KBM-7 (cell line): ENCODE measurements around the gene TCF7L1.
"Not testable (repeated sequence)": the region's sequence is repeated elsewhere in the genome, so short reads cannot be mapped to it uniquely, and the experiment has no call there.

Source experiments
- DNase-seq: peaks from one replicate; pipeline ENCODE4 v3.0.0-alpha.2; 2015
- in situ Hi-C: fragments of 300-500 bp; cut with MboI; formaldehyde crosslinking; loops from 2 replicates; pipeline ENCODE4 v1.14.3; 2020; ENCODE audit warnings: low sequenced_read_pairs, low pct_unique_long_range_greater_than_20kb, mixed read lengths

The TCF7L1 gene

DNA sequence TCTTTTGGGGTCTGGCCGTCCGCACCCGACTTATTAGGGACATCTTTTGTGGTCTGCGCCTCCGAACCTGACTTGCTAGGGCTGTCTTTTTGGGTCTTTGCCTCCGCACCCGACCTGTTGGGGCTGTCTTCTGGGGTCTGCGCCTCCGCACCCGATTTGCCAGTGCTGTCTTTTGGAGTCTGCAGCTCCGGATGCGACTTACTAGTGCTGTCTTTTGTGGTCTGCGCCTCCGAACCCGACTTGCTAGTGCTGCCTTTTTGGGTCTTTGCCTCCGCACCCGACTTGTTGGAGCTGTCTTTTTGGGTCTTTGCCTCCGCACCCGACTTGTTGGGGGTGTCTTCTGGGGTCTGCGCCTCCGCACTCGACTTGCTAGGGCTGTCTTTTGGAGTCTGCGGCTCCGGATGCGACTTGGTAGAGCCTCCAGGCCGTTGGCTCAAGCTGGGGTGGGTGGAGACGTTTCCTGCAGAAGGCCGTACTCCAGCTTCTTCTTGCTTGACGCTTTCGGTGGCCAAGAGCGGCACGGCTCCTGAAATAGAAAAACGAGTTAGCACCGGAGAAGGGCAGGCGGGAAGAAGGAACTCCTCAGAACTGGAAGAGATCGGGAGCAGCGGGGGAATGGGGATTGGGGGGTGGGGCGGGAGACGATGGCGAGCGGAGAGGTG lies 194.1 kb downstream of the TCF7L1 start:
- peak; percentile 36 for DNase-seq
- in situ Hi-C loops: no loop called here

DNA sequence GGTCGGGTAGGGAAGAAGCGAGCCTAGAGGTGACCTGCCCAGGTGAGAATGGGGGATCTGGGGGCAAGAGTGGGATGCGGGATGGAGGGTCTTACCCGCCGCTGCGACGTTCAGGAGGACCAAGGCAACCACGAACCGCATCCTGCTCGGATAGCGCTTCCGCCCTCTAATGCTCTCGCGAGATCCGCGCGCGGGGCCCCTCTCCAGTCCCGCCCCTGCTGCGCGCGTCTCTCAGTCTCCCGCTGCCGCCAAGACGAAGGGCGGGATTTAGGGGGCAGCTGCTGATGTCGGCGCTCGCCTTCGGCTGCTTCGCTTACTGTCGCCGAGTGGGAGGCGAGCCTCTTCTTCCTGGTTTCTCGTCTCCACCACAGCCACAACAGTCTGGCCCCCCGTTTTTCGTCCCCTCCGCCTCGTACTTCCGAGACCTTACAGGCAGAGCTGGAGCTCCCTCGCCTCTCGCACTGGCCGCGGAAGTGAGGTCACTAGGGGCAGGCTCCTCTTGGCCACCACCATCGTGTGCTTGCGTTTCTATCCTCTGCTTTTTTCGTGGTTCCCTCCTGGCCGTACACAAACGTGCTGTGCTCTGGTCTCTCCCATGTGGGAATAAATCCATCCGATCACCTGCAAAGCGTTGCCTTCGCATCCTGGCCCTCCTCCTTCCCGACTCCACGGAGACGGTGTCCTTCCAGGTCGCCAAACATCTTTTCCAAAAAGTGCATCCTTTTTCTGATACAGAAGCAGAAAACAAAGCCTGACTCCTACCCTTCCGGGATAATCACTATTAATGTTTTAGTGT lies 194.8 kb downstream of the TCF7L1 start, which contains the start of gene TGOLN2:
TGOLN2 (minus strand) TSS at position 168 of the 796 bp plus-strand sequence; CDS start at position 141, 27 bp downstream.
- peak; percentile 95 for DNase-seq
- in situ Hi-C loops: no loop called here

DNA sequence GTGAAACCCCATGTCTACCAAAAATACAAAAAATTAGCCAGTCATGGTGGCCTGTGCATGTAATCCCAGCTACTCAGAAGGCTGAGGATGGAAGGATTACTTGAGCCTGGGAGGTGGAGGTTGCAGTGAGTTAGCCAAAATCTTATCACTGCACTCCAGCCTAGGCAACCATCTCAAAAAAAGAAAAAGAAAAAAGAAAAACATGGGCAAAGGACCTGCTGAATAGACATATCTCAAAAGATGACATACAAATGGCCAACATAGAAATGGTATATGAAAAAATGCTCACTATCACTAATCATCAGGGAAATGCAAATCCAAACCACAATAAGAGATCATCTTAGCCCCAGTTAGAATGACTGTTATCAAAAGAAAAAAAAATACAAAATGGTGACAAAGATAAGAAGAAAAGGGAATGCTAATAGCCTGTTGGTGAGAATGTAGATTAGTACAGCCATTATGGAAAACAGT lies 196.0 kb downstream of the TCF7L1 start:
- in situ Hi-C loops: no loop called here
- DNase-seq: no peak

DNA sequence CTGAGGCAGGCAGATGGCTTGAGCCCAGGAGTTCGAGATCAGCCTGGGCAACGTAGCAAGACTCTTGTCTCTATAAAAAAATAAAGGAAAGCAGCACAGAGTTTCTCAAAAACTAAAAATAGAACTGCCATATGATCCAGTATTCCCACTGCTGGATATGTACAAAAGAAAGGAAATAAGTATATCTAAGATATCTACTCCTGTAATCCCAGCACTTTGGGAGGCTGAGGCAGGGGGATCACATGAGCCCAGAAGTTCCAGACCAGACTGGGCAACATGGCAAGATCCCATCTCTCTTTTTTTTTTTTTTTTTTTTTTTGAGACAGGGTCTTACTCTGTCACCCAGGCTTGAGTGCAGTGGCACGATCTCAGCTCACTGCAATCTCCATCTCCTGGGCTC lies 196.5 kb downstream of the TCF7L1 start:
- DNase-seq, in situ Hi-C loops: not testable (repeated sequence)

DNA sequence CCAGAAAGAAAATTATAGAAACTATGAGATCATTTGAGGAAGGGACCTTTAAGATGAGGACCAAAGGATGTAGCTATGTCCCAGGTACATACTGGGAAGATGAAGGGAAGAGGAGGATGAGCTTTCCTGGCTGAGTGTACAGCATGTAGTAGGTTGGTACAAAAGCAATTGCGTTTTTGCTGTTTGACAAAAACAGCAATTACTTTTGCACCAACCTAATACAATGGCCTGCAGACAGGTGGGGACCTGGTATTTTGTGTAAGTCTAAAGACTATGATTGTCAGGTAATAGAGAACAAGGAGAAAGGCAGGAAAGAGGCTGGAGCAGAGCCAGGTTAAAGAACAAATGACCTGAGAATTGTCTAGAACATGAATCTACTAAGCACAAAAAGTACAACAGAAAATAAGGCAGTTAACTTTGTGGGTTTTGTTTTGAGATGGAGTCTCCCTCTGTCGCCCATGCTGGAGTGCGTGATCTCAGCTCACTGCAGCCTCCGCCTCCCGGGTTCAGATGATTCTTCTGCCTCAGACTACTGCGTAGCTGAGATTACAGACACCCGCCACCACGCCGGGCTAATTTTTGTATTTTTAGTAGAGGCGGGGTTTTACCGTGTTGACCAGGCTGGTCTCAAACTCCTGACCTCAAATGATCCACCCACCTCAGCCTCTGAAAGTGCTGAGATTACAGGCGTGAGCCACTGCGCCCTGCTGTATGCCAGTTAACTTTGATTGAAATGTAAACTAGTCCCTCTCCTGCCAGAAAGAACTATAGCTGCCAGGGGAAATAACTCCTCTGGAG lies 197.8 kb downstream of the TCF7L1 start:
- no peak for DNase-seq
- in situ Hi-C loops: no loop called here

DNA sequence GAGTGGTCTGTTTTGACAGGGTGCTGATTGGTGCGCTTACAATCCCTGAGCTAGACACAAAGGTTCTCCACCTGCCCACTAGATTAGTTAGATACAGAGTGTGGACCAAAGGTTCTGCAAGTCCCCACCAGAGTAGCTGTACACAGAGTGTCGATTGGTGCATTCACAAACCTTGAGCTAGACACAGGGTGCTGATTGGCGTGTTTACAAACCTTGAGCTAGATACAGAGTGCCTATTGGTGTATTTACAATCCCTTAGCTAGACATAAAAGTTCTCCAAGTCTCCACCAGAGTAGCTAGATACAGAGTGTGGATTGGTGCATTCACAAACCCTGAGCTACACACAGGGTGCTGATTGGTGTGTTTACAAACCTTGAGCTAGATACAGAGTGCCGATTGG lies 200.7 kb downstream of the TCF7L1 start:
- in situ Hi-C loops, DNase-seq: not testable (repeated sequence)

DNA sequence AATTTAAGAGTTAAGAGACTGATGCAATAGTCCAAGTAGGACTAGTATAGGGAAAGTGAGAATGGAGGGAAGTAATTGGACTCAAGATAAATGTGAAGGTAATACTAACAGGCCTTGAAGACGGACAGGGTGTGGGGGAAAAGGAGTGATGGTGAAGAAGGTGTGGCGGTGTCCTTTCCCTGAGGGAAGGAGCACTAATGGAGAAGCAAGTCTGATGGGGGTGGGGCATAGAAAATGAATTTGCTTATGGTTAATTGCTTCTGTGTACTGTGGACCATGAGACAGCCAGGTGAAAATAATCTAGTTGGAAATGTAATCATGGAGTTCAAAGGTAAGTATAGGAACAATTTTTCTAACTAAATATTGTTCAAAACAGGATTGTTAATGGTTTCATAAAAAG lies 201.7 kb downstream of the TCF7L1 start:
- in situ Hi-C loops: no loop called here

DNA sequence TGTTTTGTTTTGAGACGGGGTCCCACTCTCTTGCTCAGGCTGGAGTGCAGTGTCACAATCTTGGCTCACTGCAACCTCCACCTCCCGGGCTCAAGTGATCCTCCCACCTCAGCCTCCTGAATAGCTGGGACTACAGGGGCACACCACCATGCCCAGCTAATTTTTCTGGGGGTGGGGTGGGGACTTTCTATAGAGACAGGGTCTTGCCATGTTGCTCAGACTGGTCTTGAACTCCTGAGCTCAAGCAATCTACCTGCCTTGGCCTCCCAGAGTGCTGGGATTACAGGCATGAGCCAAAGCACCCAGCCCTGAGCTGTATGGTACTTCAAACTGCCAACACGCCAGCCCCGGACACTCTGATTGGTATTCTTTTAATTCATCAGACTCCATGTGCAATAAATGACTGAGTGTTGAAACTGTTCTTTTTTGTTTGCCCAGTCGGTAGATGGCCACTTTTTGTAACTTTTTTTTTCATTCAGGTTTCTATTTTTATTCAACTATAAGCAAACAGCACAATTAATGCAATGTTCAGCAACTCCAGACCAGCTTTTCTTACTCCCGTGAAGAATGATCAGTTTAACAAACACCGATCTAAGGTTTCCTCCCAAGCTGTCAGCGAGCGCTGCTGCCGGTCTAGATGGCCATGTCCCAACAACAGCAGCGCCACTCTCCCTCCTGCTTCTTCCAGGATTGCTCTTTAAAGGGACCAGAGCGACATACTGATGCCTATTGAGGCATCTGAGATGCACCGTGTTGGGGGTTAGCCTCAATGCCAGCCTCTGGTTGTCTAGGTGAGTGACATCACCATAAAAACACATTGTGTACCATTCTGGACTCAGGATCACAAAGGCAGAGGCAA lies 207.1 kb downstream of the TCF7L1 start:
- in situ Hi-C loops: no loop called here

More for the DNA sequence above, 201.7 kb downstream of the TCF7L1 start:
- DNase-seq: no peak

DNA sequence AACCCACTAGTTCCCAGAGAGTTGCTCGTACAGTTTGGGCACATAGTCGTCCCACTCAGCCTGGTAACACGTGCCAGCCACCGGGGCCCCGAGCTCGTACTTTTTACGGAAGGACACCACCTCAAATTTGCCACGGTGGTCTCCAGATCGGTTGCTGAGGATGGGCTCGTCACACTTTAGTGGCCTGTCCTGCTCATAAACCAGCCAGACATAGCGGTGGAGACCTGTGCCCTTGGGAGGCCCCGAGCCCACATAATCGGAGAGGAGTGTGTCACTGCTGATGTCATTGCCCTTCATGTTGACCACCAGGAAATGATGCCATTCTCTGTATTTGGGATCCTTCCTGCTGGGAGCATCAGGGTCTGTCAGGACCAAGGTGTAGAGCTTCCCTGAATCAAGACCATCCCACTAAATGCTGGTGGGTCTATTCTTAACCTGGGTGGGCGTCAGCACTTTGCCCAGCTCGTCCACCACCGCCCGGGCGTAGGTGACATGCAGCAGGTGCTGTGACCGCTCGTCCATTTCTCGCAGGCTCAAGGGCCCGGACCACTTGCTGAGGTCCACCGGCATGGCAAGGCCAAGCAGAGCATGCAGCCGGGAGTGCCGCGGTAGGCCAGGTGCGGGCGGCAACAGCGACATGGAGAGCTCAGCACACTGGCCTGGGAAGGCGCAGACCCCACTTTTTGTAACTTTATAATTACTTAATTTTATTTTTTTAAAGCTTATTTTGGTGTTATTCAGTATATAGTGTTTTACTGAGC lies 208.3 kb downstream of the TCF7L1 start:
- in situ Hi-C loops: no loop called here
- no peak for DNase-seq

More for the DNA sequence above, 207.1 kb downstream of the TCF7L1 start:
- DNase-seq: no peak

DNA sequence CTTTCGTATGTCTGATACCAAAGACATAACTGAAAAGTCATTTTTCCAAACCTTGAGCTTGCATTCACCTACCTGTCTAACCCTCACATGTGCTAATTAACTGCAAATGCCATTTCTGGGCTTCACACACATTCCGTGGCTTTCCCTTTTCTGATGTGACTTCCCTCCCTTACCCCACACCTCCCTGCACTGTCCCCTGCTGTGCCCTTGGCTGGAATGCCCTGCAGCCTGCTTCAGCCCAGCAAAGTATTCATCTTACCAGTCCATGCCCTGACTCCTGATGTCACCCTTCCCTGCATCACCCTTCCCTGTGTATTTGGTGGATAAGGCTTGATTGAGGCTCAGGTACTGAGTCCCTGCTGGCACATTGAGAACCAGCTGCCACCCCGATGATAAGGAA lies 209.0 kb downstream of the TCF7L1 start:
- DNase-seq: no peak
- in situ Hi-C loops: no loop called here

DNA sequence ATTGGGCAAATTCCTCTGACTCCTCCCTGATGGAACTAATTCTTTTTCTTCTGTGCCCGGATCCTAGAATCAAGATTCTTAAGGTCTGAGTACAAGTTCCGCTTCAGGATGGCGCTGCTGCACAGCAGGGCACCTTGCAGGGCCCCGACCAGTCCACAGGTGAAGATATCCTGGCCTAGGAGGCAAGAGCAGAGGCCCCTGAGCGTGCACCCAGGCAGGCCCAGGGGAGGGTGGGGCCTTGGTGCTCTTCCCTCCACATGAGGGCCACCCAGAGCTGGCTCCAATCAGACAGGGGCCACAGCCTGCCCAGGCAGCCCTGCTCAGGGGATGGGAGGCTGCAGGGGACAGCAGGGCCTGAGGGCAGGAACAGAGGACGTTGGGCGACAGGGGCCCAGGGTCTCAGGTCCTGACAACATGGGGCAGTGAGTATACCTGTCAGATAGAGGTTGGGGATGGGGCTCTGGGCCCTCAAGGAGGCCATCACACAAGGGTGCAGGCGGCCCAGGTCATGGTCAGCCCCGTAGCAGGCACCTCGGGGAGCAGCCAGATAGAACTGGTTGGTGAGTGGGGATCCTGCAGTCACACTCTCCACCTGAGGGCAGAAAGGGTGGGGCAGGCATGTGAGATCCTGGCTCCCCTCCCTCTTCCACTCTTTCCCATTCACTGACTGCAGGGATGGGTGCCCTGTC lies 210.2 kb downstream of the TCF7L1 start:
- DNase-seq, in situ Hi-C loops: not testable (repeated sequence)

DNA sequence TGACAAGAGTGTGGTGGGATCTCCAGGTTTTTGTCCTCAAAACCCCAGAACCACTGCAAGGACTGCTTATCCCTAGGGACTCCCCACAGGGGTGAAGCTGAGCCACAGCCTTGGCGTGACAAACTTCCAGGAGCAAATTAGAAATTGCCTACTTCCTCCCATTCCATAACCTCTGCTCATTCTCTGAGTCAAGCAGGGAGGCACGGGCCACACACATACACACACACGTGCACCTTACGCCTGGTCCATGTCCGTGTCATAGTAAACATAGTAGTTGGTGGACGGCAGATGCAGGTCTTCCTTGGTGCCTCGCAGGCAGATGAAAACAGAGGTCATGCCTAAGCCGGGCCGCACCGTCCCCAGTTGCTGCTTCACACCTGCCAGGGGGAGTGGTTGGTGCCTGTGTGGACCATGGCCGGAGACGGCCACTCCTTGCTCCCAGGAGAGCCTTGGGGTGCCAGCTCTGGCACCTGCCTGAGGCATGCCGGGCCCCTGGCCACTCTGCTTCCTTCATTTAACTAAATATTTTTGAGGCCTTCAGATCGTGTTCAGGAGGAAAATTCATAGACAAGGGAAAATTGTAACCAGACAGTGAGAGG lies 211.3 kb downstream of the TCF7L1 start:
- no peak for DNase-seq
- in situ Hi-C loops: no loop called here

DNA sequence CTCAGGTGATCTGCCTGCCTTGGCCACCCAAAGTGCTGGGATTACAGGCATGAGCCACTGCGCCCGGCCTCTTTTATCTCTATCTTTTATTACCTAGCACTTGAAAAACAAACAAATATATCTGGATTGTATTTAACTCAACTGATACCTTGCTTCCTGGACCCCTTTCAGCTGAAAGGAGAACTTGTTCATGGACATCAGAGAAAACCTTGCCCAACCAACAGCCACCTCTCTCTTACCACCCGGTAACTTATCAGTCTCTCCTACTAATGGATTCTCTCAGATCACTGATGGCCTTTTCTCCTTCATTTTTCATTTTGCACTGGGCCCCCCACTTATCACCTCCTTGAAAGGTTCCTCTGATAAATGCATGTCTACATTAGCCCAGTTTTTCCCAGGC lies 214.4 kb downstream of the TCF7L1 start:
- in situ Hi-C loops: no loop called here
- DNase-seq: no peak

DNA sequence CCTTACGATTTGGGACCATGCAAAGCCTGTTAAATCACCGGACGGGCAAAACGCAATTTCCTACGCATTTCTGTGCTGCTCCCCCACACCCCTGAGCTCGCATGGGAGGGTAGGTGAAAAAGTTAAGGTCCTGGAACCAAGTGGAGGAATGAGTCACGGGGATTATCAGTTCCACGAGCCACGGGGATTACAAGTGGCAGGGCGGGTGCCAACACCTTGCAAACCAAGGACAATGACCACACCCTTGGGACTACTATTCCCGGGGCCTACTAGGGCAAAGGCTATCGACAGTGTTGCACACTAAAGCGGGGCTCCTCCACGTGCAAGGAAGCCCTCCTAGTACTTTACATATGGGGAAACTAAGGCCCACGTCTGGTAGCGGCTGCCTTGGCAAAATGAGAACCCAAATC lies 220.7 kb downstream of the TCF7L1 start:
- DNase-seq: no peak
- in situ Hi-C loops: no loop called here

DNA sequence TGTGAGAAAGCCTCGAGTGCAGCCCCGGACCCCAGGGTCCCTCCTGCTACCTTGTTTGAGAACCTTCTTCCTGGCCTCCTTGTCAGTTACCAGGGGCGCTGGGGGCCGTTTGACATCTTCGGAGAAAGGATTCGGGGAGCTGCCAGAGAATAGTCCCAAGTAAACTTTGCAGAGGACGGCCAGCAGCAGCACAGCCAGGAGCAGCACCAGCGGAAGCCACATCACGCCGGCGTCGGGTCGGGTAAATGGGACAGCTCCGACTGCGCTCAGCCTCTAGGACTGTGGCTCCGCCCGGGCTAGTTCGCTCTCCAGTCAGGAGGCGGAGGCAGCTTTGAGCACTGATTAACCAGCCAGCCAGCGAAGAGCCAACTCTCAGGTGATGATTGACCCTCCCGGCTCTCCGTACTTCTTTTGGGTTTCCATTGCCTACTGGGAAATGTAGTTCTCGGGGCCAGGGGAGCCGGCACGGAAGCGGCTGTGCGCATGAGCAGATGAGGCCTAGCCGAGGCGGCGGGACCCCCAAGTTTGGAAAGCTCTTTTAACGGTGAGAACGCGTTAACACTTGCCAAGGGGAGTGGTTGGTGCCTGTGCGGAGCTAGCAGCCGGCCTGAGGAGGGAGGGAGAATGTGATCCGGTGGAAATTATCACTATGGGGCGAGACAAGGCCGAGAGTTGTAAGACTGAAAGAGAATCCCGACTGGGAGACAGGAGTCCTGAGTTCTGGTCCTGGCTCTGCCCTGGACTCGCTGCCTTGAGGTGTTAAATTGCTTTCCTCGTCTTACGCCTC lies 221.3 kb downstream of the TCF7L1 start, which contains the start of the genes ELMOD3 and RETSAT:
ELMOD3 (plus strand) TSS at position 484 of the 787 bp plus-strand sequence. CDS start 2,430 bp downstream, outside the sequence.
RETSAT (minus strand) TSS at position 243 of the 787 bp plus-strand sequence; CDS start at position 222, 21 bp downstream.
- in situ Hi-C loops: no loop called here
- DNase-seq: peak; percentile 99

DNA sequence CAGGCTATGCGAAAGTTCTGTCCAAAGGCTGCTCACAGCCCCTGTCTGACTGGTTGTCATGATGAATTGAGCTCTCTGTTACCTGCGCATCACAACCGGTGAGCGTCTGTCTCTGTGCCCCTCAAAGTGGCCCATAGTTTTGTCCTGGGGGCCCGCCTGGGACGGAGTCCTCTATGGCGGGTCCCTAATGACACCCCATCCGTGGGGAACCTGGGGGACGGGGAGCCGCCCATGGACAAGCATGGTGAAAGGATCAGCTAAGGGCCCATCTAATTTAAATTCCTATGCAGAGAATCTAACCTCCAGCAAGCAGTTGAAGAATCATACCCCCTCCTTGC lies 221.8 kb downstream of the TCF7L1 start:
- no peak for DNase-seq
- in situ Hi-C loops: no loop called here
